ENCODE results near the gene ZC2HC1B.
"Not testable (repeated sequence)": the region's sequence is repeated elsewhere in the genome, so short reads cannot be mapped to it uniquely, and the experiment has no call there.

The ZC2HC1B gene

DNA sequence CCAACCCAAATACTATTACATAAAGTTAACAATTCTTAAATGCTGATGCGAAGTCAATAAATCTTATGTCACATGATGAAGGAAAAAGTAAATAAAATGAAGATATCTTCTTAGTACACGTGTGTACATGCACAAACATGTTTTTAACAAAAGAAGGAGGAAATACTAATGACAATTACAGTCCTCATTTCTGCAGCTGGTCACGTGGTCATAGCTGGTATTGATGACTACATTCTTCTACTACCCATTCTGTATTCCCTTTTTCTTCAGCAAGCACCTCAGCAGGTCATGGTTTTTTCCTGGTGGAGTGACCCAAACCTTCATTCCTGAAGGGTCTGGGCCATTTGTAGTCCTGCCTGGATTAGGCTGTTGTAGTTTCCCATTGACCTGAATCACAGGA lies 4.5 kb downstream of the ZC2HC1B start:
- DNase-seq (ENCODE audit: low read depth in 2 of 2), result not testable (repeated sequence)

DNA sequence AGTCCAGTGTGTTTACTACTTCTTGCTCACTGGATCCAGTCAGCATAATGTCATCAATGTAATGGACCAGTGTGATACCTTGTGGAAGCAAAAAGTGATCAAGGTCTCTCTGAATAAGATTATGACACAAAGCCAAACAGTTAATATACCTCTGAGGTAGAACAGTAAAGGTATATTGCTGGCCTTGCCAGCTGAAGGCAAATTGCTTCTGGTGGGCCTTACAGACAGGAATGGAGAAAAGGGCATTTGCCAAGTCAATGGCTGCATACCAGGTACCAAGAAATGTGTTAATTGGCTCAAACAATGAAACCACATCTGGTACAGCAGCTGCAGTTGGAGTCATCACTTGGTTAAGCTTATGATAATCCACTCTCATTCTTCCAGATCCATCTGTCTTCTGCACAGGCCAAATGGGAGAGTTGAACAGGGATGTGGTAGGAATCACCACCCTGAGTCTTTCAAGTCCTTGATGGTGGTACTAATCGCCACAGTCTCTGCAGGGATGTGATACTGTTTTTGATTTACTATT lies 7.0 kb downstream of the ZC2HC1B start:
- not testable (repeated sequence) for DNase-seq (ENCODE audit: low read depth in 2 of 2)

DNA sequence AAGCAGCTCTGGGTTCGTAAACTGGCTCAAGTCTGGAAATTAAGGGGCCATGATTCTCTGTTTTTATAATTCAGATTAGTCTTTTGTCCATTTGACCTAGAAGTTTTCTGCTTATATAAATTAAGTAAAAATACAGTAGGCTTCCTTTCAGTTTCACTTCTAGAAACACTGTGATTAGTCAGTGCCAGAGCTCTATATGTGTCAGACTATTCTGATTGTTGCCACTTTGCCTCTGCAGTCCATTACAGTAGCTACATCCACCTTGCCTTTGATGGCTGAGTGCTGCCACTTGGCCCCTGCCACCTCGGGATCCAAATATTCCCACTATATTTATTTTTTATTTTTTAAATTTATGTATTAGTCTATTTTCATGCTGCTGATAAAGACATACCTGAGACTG lies 7.9 kb downstream of the ZC2HC1B start:
- no peak for DNase-seq (ENCODE audit: low read depth in 2 of 2)

DNA sequence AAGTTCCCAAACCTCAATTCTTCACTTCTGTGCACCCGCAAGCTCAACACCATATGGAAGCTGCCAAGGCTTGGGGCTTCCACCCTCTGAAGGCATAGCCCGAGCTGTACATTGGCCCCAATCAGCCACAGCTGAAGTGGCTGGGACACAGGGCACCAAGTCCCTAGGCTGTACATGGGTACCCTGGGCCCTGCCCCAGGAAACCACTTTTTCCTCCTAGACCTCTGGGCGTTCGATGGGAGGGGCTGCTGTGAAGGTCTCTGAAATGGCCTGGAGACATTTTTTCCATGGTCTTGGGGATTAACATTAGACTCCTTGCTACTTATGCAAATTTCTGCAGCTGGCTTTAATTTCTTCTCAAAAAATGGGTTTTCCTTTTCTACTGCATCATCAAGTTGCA lies 9.3 kb downstream of the ZC2HC1B start:
- not testable (repeated sequence) for DNase-seq (ENCODE audit: low read depth in 2 of 2)

DNA sequence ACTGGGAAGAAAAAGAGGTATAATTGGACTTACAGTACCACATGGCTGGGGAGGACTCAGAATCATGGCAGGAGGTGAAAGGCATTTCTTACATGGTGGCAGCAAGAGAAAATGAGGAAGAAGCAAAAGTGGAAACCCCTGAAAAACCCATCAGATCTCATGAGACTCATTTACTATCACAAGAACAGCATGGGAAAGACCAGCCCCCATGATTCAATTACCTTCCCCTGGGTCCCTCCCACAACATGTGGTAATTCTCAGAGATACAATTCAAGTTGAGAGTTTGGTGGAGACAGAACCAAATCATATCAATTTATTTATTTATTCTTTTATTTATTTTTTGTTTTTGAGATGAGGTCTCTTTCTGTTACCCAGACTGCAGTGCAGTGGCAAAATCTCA lies 10.2 kb downstream of the ZC2HC1B start:
- DNase-seq (ENCODE audit: low read depth in 2 of 2), result not testable (repeated sequence)

DNA sequence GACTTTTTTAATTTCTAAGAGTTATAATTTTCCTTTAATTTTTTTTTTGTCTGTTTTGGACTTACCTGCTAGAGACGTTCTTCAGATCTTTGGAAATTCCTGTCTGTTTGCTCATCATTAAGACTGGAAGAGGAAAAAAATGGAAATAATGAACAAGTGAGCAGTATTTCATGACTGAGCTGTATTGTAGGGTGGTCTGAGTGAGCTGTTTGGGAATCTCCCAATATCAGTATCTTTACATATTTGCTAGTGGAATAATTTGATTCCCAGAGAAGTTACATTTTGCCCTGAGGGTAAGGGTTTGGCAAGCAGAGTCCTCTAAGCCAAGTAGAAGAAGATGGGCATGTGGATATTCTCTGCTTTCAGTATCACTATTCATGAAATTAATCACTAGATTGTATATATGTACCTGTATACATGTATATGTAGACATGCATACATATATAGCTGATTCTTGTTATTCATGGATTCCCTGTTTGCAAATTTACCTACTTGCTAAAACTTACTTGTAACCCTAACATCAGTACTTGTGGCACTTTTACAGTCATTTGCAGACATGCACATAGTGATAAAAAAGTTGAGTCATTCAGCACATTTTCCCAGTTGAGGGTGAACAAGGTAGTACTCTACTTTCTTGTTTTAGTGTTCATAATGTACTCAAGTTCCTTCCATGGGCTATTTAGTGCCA lies 13.5 kb downstream of the ZC2HC1B start:
- no peak for DNase-seq (ENCODE audit: low read depth in 2 of 2)

DNA sequence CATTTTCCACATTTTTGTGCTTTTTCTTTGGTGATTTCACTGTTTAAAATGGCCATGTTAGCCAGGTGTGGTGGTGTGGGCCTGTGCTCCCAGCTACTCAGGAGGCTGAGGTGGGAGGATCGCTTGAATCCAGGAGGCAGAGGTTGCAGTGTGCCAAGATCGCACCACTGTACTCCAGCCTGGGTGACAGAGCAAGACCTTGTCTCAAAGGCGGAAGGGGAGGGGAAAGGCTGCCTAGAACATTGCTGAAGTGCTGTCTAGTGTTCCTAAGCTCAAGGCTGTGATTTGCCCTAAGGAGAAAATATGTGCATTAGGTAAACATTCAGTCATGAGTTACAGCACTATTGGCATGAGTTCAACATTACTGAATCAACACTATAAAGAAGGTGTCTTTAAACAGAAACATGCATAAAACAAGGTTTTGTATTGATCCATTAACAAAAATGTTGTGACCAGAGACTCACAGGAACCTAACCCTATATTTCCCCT lies 14.0 kb downstream of the ZC2HC1B start:
- DNase-seq (ENCODE audit: low read depth in 2 of 2), result no peak

DNA sequence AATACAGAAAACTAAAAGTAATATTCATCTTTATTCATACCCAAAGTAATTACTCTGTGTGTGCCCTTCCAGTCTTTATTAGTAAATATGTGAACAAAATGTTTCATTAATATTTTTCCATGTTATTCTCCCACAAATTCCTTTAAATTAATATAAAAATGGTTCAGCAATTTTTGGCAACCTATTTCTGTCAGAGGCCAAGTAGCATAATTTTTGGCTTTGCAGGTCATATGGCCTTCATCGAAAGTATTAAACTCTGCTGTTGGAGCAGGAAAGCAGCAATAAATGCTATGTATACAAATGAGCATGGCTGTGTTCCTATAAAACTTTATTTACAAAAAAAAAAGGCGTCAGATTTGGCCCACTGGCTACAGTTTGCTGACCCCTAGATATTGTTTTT lies 16.1 kb downstream of the ZC2HC1B start:
- DNase-seq (ENCODE audit: low read depth in 2 of 2), result no peak

DNA sequence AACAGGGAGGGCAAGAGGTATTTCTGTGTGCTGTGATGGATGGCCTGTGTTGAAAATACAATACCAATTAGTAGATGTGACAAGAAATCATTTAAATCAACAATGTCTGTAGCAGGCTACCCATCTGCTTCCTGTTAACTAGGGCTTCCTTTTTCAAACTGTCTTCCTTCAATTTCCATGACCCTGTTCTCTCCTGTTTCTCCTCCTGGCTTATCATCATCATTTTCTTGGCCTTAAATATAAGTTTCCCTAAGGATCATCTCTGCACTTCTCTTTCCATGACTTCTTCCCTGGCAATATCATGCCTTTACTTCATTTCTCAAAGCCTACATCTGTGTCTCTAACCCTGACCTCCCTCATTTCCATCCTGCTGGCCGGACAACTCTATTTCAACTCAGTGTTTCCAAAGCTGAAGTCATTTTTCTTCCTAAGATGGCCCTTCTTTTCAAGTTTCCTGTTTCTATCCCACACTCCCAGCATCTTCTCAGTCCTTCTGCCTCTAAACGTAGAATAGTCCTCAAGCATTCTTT lies 18.2 kb downstream of the ZC2HC1B start:
- no peak for DNase-seq (ENCODE audit: low read depth in 2 of 2)

DNA sequence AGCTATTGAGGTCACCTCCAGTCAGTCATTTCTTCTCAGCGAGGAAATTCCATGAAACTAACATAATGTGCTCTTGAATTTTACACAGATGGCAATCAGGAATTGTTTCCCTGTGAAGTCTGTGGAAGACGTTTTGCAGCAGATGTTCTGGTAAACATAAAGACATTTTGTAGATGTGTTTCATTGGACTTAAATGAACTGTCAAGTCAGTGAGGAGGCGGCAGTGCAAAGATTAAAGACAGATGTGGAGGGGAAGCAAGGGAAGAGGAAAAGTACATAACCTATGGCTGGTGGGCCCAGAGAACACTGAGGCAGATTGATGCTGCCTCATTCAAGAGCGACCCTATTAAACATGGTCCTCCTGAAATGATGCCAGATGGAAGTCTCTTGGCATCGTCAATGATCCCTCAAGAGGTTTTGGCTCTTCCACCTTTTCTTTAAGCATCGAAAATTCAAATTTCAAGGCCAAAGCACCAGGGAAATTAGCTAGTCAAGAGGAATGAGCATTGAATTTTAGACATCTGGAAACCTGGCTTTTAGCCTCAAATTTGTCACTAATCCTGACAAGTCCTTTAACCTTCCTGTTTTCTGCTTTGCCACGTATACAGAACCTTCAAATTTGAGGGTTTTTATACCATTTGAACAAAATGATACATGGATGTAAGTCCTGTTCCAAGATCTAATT lies 20.1 kb downstream of the ZC2HC1B start:
- no peak for DNase-seq (ENCODE audit: low read depth in 2 of 2)

DNA sequence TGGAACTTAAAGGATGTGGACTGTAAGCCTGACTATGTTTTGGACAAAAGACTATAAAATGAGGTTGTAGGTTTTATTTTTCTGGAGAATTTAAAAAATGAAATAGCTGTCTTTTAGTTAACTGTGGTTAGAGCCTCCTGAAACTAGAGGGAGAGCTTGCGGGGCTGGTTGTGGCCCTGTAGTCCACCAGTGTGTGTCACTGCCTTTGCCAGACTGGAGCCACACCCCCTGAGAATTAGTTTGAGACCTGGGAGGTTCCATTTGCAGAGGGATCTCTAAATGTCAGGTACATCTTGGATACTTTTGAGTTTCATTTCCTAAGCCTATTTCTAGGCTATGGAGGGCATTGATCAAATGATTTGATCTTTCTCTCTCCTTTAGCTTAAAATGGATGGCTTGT lies 20.8 kb downstream of the ZC2HC1B start:
- no peak for DNase-seq (ENCODE audit: low read depth in 2 of 2)

DNA sequence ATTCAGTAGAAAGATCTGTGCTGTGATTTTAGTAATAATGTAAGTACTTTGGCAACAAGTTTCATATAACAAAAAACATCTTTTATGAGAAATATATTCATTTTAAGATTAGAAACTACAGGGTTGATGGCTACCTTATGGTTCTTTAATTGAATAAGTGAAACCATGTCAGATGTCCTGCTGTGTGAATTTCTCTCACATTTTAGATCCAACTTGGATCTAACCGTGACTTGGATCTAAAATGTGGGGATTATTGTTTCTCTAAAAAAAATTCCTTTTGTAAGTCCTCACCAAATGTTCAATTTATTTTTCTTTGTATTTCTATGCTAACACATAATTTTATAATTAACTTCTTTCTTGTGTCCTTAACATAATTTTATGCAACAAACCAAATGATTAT lies 30.4 kb downstream of the ZC2HC1B start:
- no peak for DNase-seq (ENCODE audit: low read depth in 2 of 2)

DNA sequence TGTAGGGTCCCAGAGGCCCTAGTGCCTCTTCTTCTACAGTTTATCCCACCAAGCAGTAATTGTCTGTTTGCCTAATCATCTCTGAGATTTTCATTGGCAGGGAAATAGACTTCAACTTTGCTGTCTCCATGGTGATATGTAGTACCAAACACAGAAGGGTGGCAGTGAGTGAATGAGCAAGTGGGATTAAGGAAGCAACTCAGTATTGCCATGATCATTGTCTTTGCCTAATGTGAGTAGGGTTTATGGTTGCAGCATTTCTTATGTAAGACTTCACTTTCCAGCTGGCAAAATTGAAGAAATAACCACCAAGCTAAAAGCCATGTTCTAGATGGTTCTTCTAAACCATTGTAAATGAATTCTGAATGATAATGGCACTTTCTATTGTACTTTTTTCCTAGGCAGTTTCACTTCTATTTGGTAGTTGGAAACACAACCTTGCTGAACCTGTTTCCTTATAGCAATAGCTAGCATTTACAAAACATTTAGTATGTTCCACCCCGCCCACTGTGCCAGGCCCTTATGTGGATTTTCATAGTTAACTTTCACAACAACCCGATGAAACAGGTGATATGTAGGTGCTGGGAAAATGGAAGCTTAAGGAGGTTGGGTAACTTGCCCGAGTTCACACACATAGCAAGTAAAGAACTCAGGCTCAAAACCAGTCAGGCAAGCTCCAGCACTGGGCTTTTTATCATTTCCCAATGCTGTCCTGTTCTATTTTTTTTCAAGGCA lies 32.0 kb downstream of the ZC2HC1B start:
- DNase-seq (ENCODE audit: low read depth in 2 of 2), result no peak

DNA sequence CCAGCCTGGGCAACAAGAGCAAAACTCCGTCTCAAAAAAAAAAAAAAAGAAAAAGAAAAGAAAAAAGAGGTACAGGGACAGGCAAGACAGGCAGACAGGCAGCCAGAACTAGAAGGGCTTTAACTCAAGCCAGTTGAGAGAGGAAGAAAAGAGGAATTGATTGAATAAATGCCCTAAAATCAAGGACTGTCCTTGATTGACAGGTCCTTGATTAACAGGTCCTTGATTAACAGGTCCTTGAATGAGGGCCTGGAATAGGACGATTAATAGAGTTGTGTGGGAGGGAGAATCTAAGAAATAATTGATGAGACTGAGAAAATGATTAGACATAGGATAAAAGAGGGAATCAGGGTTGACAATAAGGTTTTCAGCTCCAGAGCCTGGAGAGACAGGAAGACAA lies 36.1 kb downstream of the ZC2HC1B start:
- DNase-seq (ENCODE audit: low read depth in 2 of 2), result no peak

DNA sequence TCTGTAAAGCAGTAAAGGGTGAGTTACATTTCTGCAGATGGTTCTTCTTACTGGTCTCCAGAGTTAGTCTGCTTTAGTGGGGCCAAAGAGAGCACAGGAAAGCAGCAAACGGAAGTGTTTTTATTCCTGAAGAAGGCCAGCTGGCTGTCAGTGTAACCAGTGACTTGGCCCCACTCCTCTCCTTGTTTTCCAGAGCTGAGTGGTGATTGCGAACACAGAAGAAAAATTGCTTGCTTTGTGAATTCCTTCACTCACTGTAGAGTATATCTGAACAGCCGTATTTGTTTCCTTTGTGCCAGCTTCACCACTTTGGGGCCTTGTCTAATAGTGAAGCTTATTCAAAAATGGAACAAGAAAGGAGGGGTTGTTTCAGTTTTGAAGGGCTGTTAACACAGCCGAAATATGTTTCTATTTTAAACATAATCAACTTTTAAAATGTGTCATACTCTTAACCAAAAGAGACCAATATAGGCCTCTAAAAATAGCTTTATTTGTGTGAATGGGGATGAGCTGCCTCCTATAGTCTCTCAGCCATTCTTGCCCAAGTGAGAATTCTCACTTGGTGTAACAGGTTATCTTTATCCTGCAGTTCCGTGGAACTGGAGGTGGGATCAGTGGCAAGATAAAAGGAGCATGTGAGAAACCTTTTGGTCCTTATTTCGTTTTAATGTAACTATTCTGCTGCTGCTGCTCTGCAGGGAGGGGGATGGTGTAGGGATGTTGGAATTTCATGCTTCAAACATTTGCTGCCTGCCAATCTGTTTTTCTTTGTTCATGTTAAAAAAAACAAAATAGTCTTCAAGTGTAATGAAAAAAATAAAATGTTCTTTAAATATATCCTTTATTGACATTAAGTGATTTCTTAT lies 37.8 kb downstream of the ZC2HC1B start:
- DNase-seq (ENCODE audit: low read depth in 2 of 2), result no peak

DNA sequence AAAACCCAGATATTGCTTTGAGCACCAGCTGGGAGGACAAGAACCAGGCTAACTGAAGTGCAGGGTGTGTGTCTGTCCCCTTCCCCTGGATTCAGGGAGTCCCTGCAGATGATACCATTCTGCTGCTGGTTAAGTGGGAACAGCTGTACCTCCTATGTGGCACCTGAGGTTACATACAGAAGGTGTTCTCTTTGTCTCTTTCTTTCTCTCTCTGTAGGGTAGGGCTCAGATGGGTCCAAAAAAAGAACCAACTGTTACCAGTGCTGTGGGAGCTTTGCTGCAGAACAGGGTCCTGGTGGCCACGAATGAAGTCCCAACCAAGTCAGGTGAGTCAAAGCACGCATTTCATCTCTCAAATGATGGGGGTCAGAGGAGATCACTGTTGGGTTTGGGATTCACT lies 38.6 kb downstream of the ZC2HC1B start:
- DNase-seq (ENCODE audit: low read depth in 2 of 2), result no peak

DNA sequence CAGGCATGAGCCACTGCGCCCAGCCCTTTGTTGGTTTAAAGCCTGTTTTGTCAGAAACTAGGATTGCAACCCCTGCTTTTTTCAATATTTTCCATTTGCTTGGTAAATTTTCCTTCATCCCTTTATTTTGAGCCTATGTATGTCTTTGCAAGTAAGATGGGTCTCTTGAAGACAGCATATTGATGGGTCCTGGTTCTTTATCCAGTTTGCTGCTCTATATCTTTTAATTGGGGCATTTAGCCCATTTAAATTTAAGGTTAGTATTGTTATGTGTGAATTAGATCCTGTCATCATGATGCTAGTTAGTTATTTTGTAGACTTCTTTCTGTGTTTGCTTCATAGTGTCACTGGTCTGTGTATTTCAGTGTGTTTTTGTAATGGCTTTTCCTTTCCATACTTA lies 46.8 kb downstream of the ZC2HC1B start:
- no peak for DNase-seq (ENCODE audit: low read depth in 2 of 2)

DNA sequence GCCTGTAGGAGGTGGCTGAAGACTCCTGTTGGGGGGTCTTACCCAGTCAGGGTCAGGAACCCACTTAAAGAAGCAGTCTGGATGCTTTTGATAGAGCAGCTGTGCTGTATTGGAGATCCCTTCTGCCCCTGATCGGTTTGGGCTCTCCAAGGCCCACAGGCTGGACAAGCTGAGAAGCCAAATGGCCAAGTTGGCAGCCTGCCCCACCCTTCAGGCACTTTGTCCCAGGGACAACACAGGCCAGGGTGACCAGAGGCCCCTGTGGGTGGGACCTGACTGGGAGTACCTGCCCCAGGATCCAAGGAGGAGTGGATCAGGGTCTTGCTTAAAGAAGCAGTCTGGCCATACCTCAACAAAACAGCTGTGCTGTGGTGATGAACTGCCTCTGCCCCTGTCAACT lies 48.4 kb downstream of the ZC2HC1B start:
- DNase-seq (ENCODE audit: low read depth in 2 of 2), result no peak

DNA sequence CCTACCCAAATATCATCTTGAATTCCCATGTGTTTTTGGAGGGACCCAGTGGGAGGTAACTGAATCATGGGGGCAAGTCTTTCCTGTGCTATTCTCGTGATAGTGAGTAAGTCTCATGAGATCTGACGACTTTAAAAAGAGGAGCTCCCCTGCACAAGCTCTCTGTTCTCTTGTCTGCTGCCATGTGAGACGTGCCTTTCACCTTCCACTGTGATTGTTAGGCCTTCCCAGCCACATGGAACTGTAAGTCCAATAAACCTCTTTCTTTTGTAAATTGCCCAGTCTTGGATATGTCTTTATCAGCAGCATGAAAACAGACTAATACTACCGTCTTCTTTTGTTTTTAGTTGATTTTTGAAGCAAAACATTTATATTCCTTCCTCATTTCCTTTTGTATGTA lies 52.8 kb downstream of the ZC2HC1B start:
- DNase-seq (ENCODE audit: low read depth in 2 of 2), result not testable (repeated sequence)

DNA sequence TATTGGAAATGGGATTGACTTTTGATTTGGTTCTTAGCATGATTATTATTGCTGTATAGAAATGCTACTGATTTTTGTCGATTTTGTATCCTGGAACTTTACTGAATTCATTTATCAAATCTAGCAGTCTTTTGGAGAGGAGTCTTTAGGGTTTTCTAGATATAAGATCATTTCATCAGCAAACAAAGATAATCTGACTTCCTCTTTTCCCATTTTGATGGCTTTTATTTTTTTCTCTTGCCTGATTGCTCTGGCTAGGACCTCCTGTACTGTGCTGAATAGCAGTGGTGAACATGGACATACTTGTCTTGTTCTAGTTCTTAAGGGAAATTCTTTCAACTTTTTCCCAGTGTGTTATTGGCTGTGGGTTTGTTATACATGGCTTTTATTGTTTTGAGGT lies 64.6 kb downstream of the ZC2HC1B start:
- DNase-seq (ENCODE audit: low read depth in 2 of 2), result no peak

DNA sequence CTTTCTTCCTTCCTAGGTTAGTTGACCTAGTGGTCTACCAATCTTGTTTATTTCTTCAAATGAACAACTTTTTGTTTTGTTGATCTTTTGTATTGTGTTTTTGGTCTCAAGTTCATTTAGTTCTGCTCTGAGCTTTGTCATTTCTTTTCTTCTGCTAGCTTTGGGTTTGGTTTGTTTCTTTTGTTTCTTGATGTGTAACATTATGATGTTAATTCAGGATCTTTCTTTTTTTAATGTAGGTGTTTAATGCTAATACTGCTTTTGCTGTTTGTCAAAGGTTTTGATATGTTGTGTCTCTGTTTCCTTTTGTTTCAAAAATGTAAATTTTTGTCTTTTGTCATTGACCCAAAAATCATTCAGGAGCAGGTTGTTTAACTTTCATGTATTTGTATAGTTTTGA lies 65.7 kb downstream of the ZC2HC1B start:
- no peak for DNase-seq (ENCODE audit: low read depth in 2 of 2)
